Hepatocyte (in vitro differentiated cells): Measurements from ENCODE around the gene KMT2D. TPM values are rescaled to one million over a fixed set of nuclear protein-coding genes. Genes with fewer than 3 reads are reported as not detected.

Source experiments
- DNase-seq: peaks from one replicate; pipeline ENCODE4 v3.0.0-alpha.2; 2016; ENCODE audit warnings: low spot score
- H2AFZ ChIP-seq: fragments of 200-600 bp; sonication (generic); 2 replicates; pipeline ENCODE4 v1.6.0; 2016; ENCODE audit warnings: antibody characterized with exemption, mild to moderate bottlenecking
- H3K27ac ChIP-seq: fragments of 200-600 bp; sonication (generic); 2 replicates; pipeline ENCODE4 v1.5.1; 2016; ENCODE audit warnings: mild to moderate bottlenecking
- H3K27me3 ChIP-seq: fragments of 200-600 bp; sonication (generic); 2 replicates; pipeline ENCODE4 v1.6.1; 2016
- H3K36me3 ChIP-seq: fragments of 200-600 bp; sonication (generic); replicated peaks from 2 replicates; pipeline ENCODE4 v1.5.1; 2016; ENCODE audit warnings: low read depth; ENCODE audit not compliant: insufficient read depth
- H3K4me1 ChIP-seq: fragments of 200-600 bp; sonication (generic); 2 replicates; pipeline ENCODE4 v1.5.1; 2016; ENCODE audit warnings: mild to moderate bottlenecking, moderate library complexity; ENCODE audit not compliant: insufficient read depth
- H3K4me2 ChIP-seq: fragments of 200-600 bp; sonication (generic); 2 replicates; pipeline ENCODE4 v1.6.0; 2016
- H3K4me3 ChIP-seq: fragments of 200-600 bp; sonication (generic); 2 replicates; pipeline ENCODE4 v1.5.1; 2016; ENCODE audit warnings: mild to moderate bottlenecking
- H3K79me2 ChIP-seq: fragments of 200-600 bp; sonication (generic); 2 replicates; pipeline ENCODE4 v1.6.0; 2017; ENCODE audit warnings: mild to moderate bottlenecking
- H3K9me2 ChIP-seq: fragments of 200-600 bp; sonication (generic); replicated peaks from 2 replicates; pipeline ENCODE4 v1.6.0; 2017; ENCODE audit warnings: mild to moderate bottlenecking; ENCODE audit not compliant: insufficient read depth
- H3K9me3 ChIP-seq: fragments of 200-600 bp; sonication (generic); 2 replicates; pipeline ENCODE4 v1.5.1; 2016; ENCODE audit warnings: low read depth, mild to moderate bottlenecking
- H4K20me1 ChIP-seq: fragments of 200-600 bp; sonication (generic); 2 replicates; pipeline ENCODE4 v1.6.0; 2016; ENCODE audit warnings: mild to moderate bottlenecking; ENCODE audit not compliant: insufficient read depth, poor library complexity, severe bottlenecking
- CTCF ChIP-seq: fragments of 200-600 bp; sonication (generic); IDR thresholded peaks from 2 replicates; pipeline ENCODE4 v1.5.1; 2016; ENCODE audit warnings: antibody characterized with exemption, mild to moderate bottlenecking; ENCODE audit not compliant: poor library complexity
- EZH2 ChIP-seq: fragments of 200-600 bp; sonication (generic); IDR thresholded peaks from 2 replicates; pipeline ENCODE4 v1.6.1; 2016; ENCODE audit warnings: antibody characterized with exemption, mild to moderate bottlenecking, borderline replicate concordance
- EZH2phosphoT487 ChIP-seq: fragments of 200-600 bp; sonication (generic); IDR thresholded peaks from one replicate; pipeline ENCODE4 v1.6.1; 2018; ENCODE audit warnings: antibody characterized with exemption, mild to moderate bottlenecking, low read depth, moderate library complexity; ENCODE audit not compliant: unreplicated experiment, severe bottlenecking
- WGBS: methylation state at CpG from one replicate; pipeline ENCODE4 v1.1.6; 2016; ENCODE audit warnings: low lambda C conversion rate; ENCODE audit errors: missing lambda C conversion rate; 5-methylcytosine and 5-hydroxymethylcytosine counted together
- polyA plus RNA-seq: library from polyadenylated mRNA; unstranded; fragments of >200 nt; fragmentation: Nextera tagmentation; extraction: Ambion mirVana; gene quantifications from 2 replicates; pipeline ENCODE4 v1.2.1, GENCODE V29; 2016
- total RNA-seq: library from RNA; depleted of rRNA; stranded (reverse); fragments of >200 nt; gene quantifications from 2 replicates; pipeline ENCODE4 v1.2.3, GENCODE V29; 2014

The KMT2D gene
- total and polyA plus RNA-seq, 2 experiments from 2014 or later: 31.2 to 37.3 TPM

GRCh38 chr12:49086116-49086515, 25.5 kb upstream of the KMT2D start:
- no peaks in the 10 kb centered on the region for H3K9me3 ChIP-seq
- H3K4me3 ChIP-seq: no peak overlapping the region
- no peaks in the 10 kb centered on the region for H4K20me1 ChIP-seq
- TF ChIP-seq CTCF: no peak
- TF ChIP-seq EZH2phosphoT487: no peak
- no peak for TF ChIP-seq EZH2
- no peaks in the 10 kb centered on the region for H3K36me3 ChIP-seq
- no peaks in the 10 kb centered on the region for H3K4me1 ChIP-seq
- H3K9me2 ChIP-seq: no peaks in the 10 kb centered on the region
- WGBS: 80% methylated on average over 3 of the region's 3 CpGs
- no peak overlapping the region for H3K4me2 ChIP-seq
- H3K79me2 ChIP-seq: no peaks in the 10 kb centered on the region
- H3K27ac ChIP-seq: no peak overlapping the region
- no peak overlapping the region for H2AFZ ChIP-seq
- no peak for DNase-seq
- H3K27me3 ChIP-seq: peaks cover 27% of the 10 kb centered on the region

- Histone ChIP-seq H3K36me3 (no peaks in the 10 kb centered on the region), H3K4me1 (no peaks in the 10 kb centered on the region), H3K4me2 (no peak overlapping the region), H3K27ac (no peak overlapping the region), H2AFZ (no peak overlapping the region), H3K9me3 (no peaks in the 10 kb centered on the region), H3K9me2 (no peaks in the 10 kb centered on the region), H3K79me2 (no peaks in the 10 kb centered on the region), H3K4me3 (no peak overlapping the region), H4K20me1 (no peaks in the 10 kb centered on the region), H3K27me3 (peaks cover 16% of the 10 kb centered on the region)
- DNase-seq: no peak
- TF ChIP-seq EZH2phosphoT487: no peak
- no peak for TF ChIP-seq CTCF
- no peak for TF ChIP-seq EZH2
- WGBS: 91% methylated on average over 3 of the region's 3 CpGs
Measured at GRCh38 chr12:49084438-49084837, 23.8 kb upstream of the KMT2D start.

- Histone ChIP-seq H4K20me1 (no peaks in the 10 kb centered on the region), H3K27me3 (peaks cover 5% of the 10 kb centered on the region)
Measured at GRCh38 chr12:49079793-49080192, 19.2 kb upstream of the KMT2D start.

More at GRCh38 chr12:49079793-49080192, 19.2 kb upstream of the KMT2D start:
- no peaks in the 10 kb centered on the region for H3K36me3 ChIP-seq
- H3K27ac ChIP-seq: no peak overlapping the region
- no peaks in the 10 kb centered on the region for H3K4me1 ChIP-seq
- H3K9me2 ChIP-seq: no peaks in the 10 kb centered on the region
- H3K4me2 ChIP-seq: no peak overlapping the region
- no peak overlapping the region for H3K4me3 ChIP-seq
- WGBS: 71% methylated on average over 1 of the region's 1 CpG
- no peaks in the 10 kb centered on the region for H3K9me3 ChIP-seq
- H3K79me2 ChIP-seq: no peaks in the 10 kb centered on the region
- TF ChIP-seq EZH2phosphoT487 (no peak), CTCF (no peak), EZH2 (no peak)
- DNase-seq: no peak
- H2AFZ ChIP-seq: no peak overlapping the region
